GM12878 (cell line): ENCODE measurements around the gene AMZ2. TPM values are rescaled to one million over a fixed set of nuclear protein-coding genes. Genes with fewer than 3 reads are reported as not detected.

ENCODE experiments used
- ATAC-seq: fragments of 200-7000 bp; cut with Tn5 transposase; 3 replicates; pipeline ENCODE4 v1.9.1; 2020; ENCODE audit warnings: mild to moderate bottlenecking, moderate library complexity
- BruUV-seq: library from RNA; stranded (reverse); fragments of 400-500 nt; replicated peaks from 2 replicates; lab custom pipeline; 2021; lab: Mats Ljungman, UMichigan
- CTCF ChIA-PET: fragments of 300-600 bp; sonication (Branson Sonifier 250); formaldehyde crosslinking; extraction: SDS; loops from one replicate; lab custom pipeline; 2021; ENCODE audit warnings: inconsistent platforms; lab: Yijun Ruan, JAX
- POLR2A ChIA-PET: fragments of 350-600 bp; formaldehyde crosslinking; extraction: SDS; loops from one replicate; lab custom pipeline; 2021; ENCODE audit warnings: inconsistent platforms; lab: Charles Lee
- RAD21 ChIA-PET: fragments of 300-600 bp; sonication (Branson Sonifier 250); formaldehyde crosslinking; loops from one replicate; lab custom pipeline; 2023; ENCODE audit warnings: antibody characterized with exemption; ENCODE audit not compliant: unreplicated experiment; lab: Charles Lee
- SMC1A ChIA-PET: fragments of 300-600 bp; sonication (Branson Sonifier 250); formaldehyde crosslinking; loops from one replicate; lab custom pipeline; 2023; ENCODE audit not compliant: unreplicated experiment, uncharacterized antibody; lab: Charles Lee
- DNase-seq: peaks from one replicate; pipeline ENCODE4 v3.0.0-alpha.2; 2011; ENCODE audit warnings: low read depth, low spot score
- FAIRE-seq: peaks from 3 replicates; lab custom pipeline; 2011; peaks lifted over from hg19 to GRCh38; lab: Jason Lieb, UNC
- H2AFZ ChIP-seq: 2 replicates; pipeline ENCODE4 v1.6.0; 2011; ENCODE audit warnings: low read depth, low read length, control low read depth; ENCODE audit not compliant: control insufficient read depth
- H3K27ac ChIP-seq: 2 replicates; pipeline ENCODE4 v1.5.1; 2011; ENCODE audit warnings: control low read depth; ENCODE audit not compliant: control insufficient read depth, insufficient read depth
- H3K27me3 ChIP-seq, 2 experiments: replicated peaks in 1 of 2; 2 replicates each; pipeline versions ENCODE4 v1.6.0 to v1.6.1; 2011; ENCODE audit warnings: low read length in 1 of 2; ENCODE audit not compliant: control insufficient read depth in 2 of 2, insufficient read depth in 2 of 2
- H3K36me3 ChIP-seq, 2 experiments: 2 replicates each; pipeline ENCODE4 v1.5.1; 2011; ENCODE audit warnings: low read length in 1 of 2; ENCODE audit not compliant: control insufficient read depth in 2 of 2, insufficient read depth in 2 of 2
- H3K4me1 ChIP-seq: 2 replicates; pipeline ENCODE4 v1.6.1; 2011; ENCODE audit warnings: mild to moderate bottlenecking, low read length, moderate library complexity, mixed read lengths; ENCODE audit not compliant: control insufficient read depth, insufficient read depth
- H3K4me2 ChIP-seq: 2 replicates; pipeline ENCODE4 v1.6.0; 2011; ENCODE audit warnings: control low read depth; ENCODE audit not compliant: control insufficient read depth, insufficient read depth
- H3K4me3 ChIP-seq: fragments of 200-600 bp; sonication (generic); 2 replicates; pipeline ENCODE4 v1.5.1; 2016
- H3K79me2 ChIP-seq: 2 replicates; pipeline ENCODE4 v1.6.0; 2011; ENCODE audit warnings: low read length; ENCODE audit not compliant: control insufficient read depth, insufficient read depth
- H3K9ac ChIP-seq: 2 replicates; pipeline ENCODE4 v1.8.0; 2011; ENCODE audit warnings: low read length, control low read depth, mixed read lengths; ENCODE audit not compliant: control insufficient read depth, insufficient read depth
- H3K9me3 ChIP-seq: replicated peaks from 3 replicates; pipeline ENCODE4 v1.5.1; 2011; ENCODE audit warnings: mild to moderate bottlenecking, low read length; ENCODE audit not compliant: control insufficient read depth, insufficient read depth
- H4K20me1 ChIP-seq: 2 replicates; pipeline ENCODE4 v1.6.0; 2011; ENCODE audit not compliant: control insufficient read depth, insufficient read depth
- CEBPB ChIP-seq, 2 experiments: fragments of 150-350 bp in 1 of 2; IDR thresholded peaks; 2 replicates each; pipeline ENCODE4 v1.6.1; 2012 to 2014; ENCODE audit warnings: low read depth in 2 of 2, low read length in 2 of 2, borderline replicate concordance in 1 of 2, inconsistent platforms in 1 of 2
- CHD2 ChIP-seq: IDR thresholded peaks from 2 replicates; pipeline ENCODE4 v1.6.1; 2011; ENCODE audit warnings: low read depth, low read length, improper control_type of control experiment, borderline replicate concordance
- DPF2 ChIP-seq: fragments of 450-650 bp; IDR thresholded peaks from 2 replicates; pipeline ENCODE4 v1.6.1; 2017; ENCODE audit warnings: mild to moderate bottlenecking
- EED ChIP-seq: sonication (generic); IDR thresholded peaks from 2 replicates; pipeline ENCODE4 v1.6.1; 2016; ENCODE audit warnings: antibody characterized with exemption, low read depth
- ETV6 ChIP-seq, 2 experiments: fragments of 450-650 bp in 1 of 2; IDR thresholded peaks in 1 of 2; conservative IDR thresholded peaks in 1 of 2; 2 replicates each; pipeline ENCODE4 v1.6.1; 2014; ENCODE audit warnings: antibody characterized with exemption in 1 of 2, borderline replicate concordance in 1 of 2, low read depth in 1 of 2, mild to moderate bottlenecking in 1 of 2, moderate library complexity in 1 of 2
- GATAD2B ChIP-seq: fragments of 450-650 bp; conservative IDR thresholded peaks from 2 replicates; pipeline ENCODE4 v1.6.1; 2017; ENCODE audit warnings: low read depth, mild to moderate bottlenecking, moderate library complexity
- NFIC ChIP-seq: IDR thresholded peaks from 2 replicates; pipeline ENCODE4 v1.6.1; 2012; ENCODE audit warnings: low read depth, mild to moderate bottlenecking, inconsistent platforms, low read length, moderate library complexity
- PBX3 ChIP-seq: IDR thresholded peaks from 2 replicates; pipeline ENCODE4 v1.6.1; 2011; ENCODE audit warnings: mild to moderate bottlenecking, low read depth, low read length, moderate library complexity; ENCODE audit not compliant: insufficient replicate concordance
- STAT3 ChIP-seq: IDR thresholded peaks from 2 replicates; pipeline ENCODE4 v1.6.1; 2011; ENCODE audit warnings: low read depth, low read length, improper control_type of control experiment
- SUZ12 ChIP-seq: fragments of 200-600 bp; sonication (generic); IDR thresholded peaks from one replicate; pipeline ENCODE4 v1.6.1; 2018; ENCODE audit warnings: antibody characterized with exemption, mild to moderate bottlenecking; ENCODE audit not compliant: unreplicated experiment
- ZBED1 ChIP-seq: IDR thresholded peaks from 2 replicates; pipeline ENCODE4 v1.6.1; 2016; ENCODE audit warnings: borderline replicate concordance
- ZBTB40 ChIP-seq: fragments of 450-650 bp; IDR thresholded peaks from 2 replicates; pipeline ENCODE4 v1.6.1; 2016; ENCODE audit warnings: mild to moderate bottlenecking, moderate library complexity, borderline replicate concordance
- ZNF592 ChIP-seq: fragments of 450-650 bp; IDR thresholded peaks from 2 replicates; pipeline ENCODE4 v1.6.1; 2017; ENCODE audit warnings: mild to moderate bottlenecking, moderate library complexity
- WGBS: methylation state at CpG from one replicate; pipeline ENCODE4 v1.1.6; 2016; ENCODE audit warnings: low lambda C conversion rate; ENCODE audit not compliant: insufficient replicate concordance, insufficient coverage; ENCODE audit errors: missing lambda C conversion rate; 5-methylcytosine and 5-hydroxymethylcytosine counted together
- in situ Hi-C: fragments of 300-500 bp; cut with MboI; formaldehyde crosslinking; loops from 9 replicates; pipeline ENCODE4 v1.14.3; 2018; ENCODE audit warnings: mixed read lengths
- intact Hi-C: fragments of 100-400 bp; cut with micrococcal nuclease; formaldehyde crosslinking; loops from one replicate; pipeline ENCODE4 v1.14.2; 2022; ENCODE audit not compliant: unreplicated experiment
- polyA plus RNA-seq, 11 experiments: library from polyadenylated mRNA; depleted of rRNA in 4 of 11; unstranded in 6 of 11; stranded (reverse) in 5 of 11; fragments of >200 nt; fragmentation: Nextera tagmentation in 4 of 11; fragmentation: Illumina TruSeq in 1 of 11; extraction: Ambion mirVana in 4 of 11; extraction: Trizol in 1 of 11; gene quantifications; 1 replicate in 1 of 11; 2 replicates in 10 of 11; pipeline versions ENCODE4 v1.2.1 to v1.2.3, GENCODE V29; 2011 to 2016; ENCODE audit warnings: inconsistent platforms in 2 of 11, missing spikeins in 2 of 11, low read depth in 1 of 11
- total RNA-seq, 4 experiments: library from RNA; depleted of rRNA in 3 of 4; stranded (reverse); fragments of >200 nt in 3 of 4; fragmentation: Illumina TruSeq in 1 of 4; extraction: Trizol in 1 of 4; gene quantifications; 2 replicates each; pipeline versions ENCODE4 v1.2.1 to v1.2.3, GENCODE V29; 2013 to 2021

AMZ2 gene
- total and polyA plus RNA-seq, 10 of the 15 experiments (the other 5 are each of a cell fraction or from before 2014, with no cell fraction given), result 79.1 to 189 (median 126) TPM

- Histone ChIP-seq H3K9me3 (no peaks in the 10 kb centered on the region), H3K4me3 (peak overlapping the region; percentile 61; the same call in 1 of the 2 replicates), H3K4me2 (peak overlapping the region; percentile 94), H3K9ac (peak overlapping the region; percentile 86), H3K27me3 (no peaks in the 10 kb centered on the region), H3K27ac (peak overlapping the region; percentile 96), H4K20me1 (no peaks in the 10 kb centered on the region), H3K4me1 (peaks cover 41% of the 10 kb centered on the region), H3K79me2 (no peaks in the 10 kb centered on the region), H2AFZ (peak overlapping the region; percentile 76), H3K36me3 (no peaks in the 10 kb centered on the region)
- intact Hi-C loops (no loop called here), in situ Hi-C loops (no loop called here)
- CTCF ChIA-PET, result interaction anchor here (5.1 kb wide), 1 partner anchor 8 kb away, joined by 32 read pairs; the partner anchor contains the start of gene AMZ2
- no peak for FAIRE-seq
- 34% methylated on average over 4 of the region's 4 CpGs for WGBS
- RAD21 ChIA-PET, result interaction anchor here (4.0 kb wide), 1 partner anchor 9 kb away, joined by 46 read pairs; the partner anchor contains the start of gene AMZ2
- ATAC-seq, result no peak
- no peak for DNase-seq
- POLR2A ChIA-PET, result interaction anchor here (0.6 to 5.5 kb wide), 2 partner anchors 9 to 102 kb away, joined by 3 to 66 read pairs; partner anchors contain the start of gene AMZ2
- no TSS peak for BruUV-seq
- SMC1A ChIA-PET, result interaction anchor here (0.5 to 4.2 kb wide), 3 partner anchors 8 to 220 kb away, joined by 3 to 59 read pairs (median 3); partner anchors contain the start of gene AMZ2
- TF ChIP-seq NFIC, result no peak
- TF ChIP-seq CEBPB (IDR thresholded peaks at IDR 0.05; ENCODE audit: borderline replicate concordance in 1 of 2, low read depth in 2 of 2, low read length in 2 of 2), result no peak
- TF ChIP-seq ZNF592, result no peak
- TF ChIP-seq ETV6 (conservative IDR thresholded peaks at IDR 0.05 in 1 of 2, IDR thresholded peaks at IDR 0.05 in 1 of 2; ENCODE audit: borderline replicate concordance in 1 of 2, low read depth in 1 of 2), result no peak
- TF ChIP-seq SUZ12, result no peak
- no peak for TF ChIP-seq PBX3
- TF ChIP-seq ZBED1, result no peak
- TF ChIP-seq CHD2, result no peak
- TF ChIP-seq DPF2, result no peak
- TF ChIP-seq GATAD2B, result no peak
- TF ChIP-seq STAT3, result no peak
- TF ChIP-seq EED, result no peak
- TF ChIP-seq ZBTB40, result no peak
Observed at GRCh38 chr17:68239632-68240366, 8.0 kb upstream of the AMZ2 start.
